Measurements from ENCODE around the gene SRRM3.
"Not testable (repeated sequence)": the region's sequence is repeated elsewhere in the genome, so short reads cannot be mapped to it uniquely, and the experiment has no call there.

SRRM3 gene

GRCh38 chr7:76191783-76192240, 9.9 kb upstream of the SRRM3 start:
- DNase-seq: no peak

GRCh38 chr7:76193466-76193865, 8.2 kb upstream of the SRRM3 start:
- DNase-seq: no peak

- no peak for DNase-seq
Measured at GRCh38 chr7:76193883-76194282, 7.8 kb upstream of the SRRM3 start.

GRCh38 chr7:76196786-76197185, 4.9 kb upstream of the SRRM3 start:
- no peak for DNase-seq

- DNase-seq: no peak
Measured at GRCh38 chr7:76198202-76198601, 3.5 kb upstream of the SRRM3 start.

GRCh38 chr7:76202666-76203030, 952 bp downstream of the SRRM3 start:
- no peak for DNase-seq

- DNase-seq: no peak
Measured at GRCh38 chr7:76204147-76204546, 2.5 kb downstream of the SRRM3 start.

GRCh38 chr7:76206633-76207032, 4.9 kb downstream of the SRRM3 start:
- no peak for DNase-seq

GRCh38 chr7:76209310-76209709, 7.6 kb downstream of the SRRM3 start:
- no peak for DNase-seq

- no peak for DNase-seq
Measured at GRCh38 chr7:76211216-76211615, 9.5 kb downstream of the SRRM3 start.

- not testable (repeated sequence) for DNase-seq
Measured at GRCh38 chr7:76215349-76215748, 13.7 kb downstream of the SRRM3 start.

- no peak for DNase-seq
Measured at GRCh38 chr7:76216381-76217082, 14.8 kb downstream of the SRRM3 start.

- DNase-seq: no peak
Measured at GRCh38 chr7:76217942-76218566, 16.4 kb downstream of the SRRM3 start.

- DNase-seq: no peak
Measured at GRCh38 chr7:76220185-76221057, 18.7 kb downstream of the SRRM3 start.

GRCh38 chr7:76222333-76222732, 20.6 kb downstream of the SRRM3 start:
- DNase-seq: no peak

- DNase-seq: no peak
Measured at GRCh38 chr7:76222839-76223238, 21.1 kb downstream of the SRRM3 start.

GRCh38 chr7:76223286-76223972, 21.7 kb downstream of the SRRM3 start:
- no peak for DNase-seq

GRCh38 chr7:76224695-76225094, 23.0 kb downstream of the SRRM3 start:
- no peak for DNase-seq

GRCh38 chr7:76225379-76225778, 23.7 kb downstream of the SRRM3 start:
- peak; percentile 58 for DNase-seq

GRCh38 chr7:76225951-76226350, 24.3 kb downstream of the SRRM3 start:
- DNase-seq: no peak

- DNase-seq: not testable (repeated sequence)
Measured at GRCh38 chr7:76226878-76227423, 25.3 kb downstream of the SRRM3 start.

GRCh38 chr7:76230214-76230613, 28.5 kb downstream of the SRRM3 start:
- no peak for DNase-seq

GRCh38 chr7:76231071-76231470, 29.4 kb downstream of the SRRM3 start:
- DNase-seq: no peak

Data from left hindlimb (tissue), 1 donor.